Memory B cell (primary cell): Measurements from ENCODE around the gene DBN1.

Experiments
- ATAC-seq: fragments of 150-1000 bp; cut with Tn5 transposase; 2 replicates; pipeline ENCODE4 v1.10.0; 2021; ENCODE audit warnings: low read depth, mild to moderate bottlenecking, moderate library complexity
- DNase-seq, 2 donors: peaks; one replicate each; pipeline ENCODE4 v3.0.0; 2022; ENCODE audit warnings: low spot score in 2 of 2
- H3K27ac Mint-ChIP-seq: one replicate; pipeline ENCODE4 v1.8.0; 2022; ENCODE audit warnings: mild to moderate bottlenecking, moderate library complexity, mixed read lengths
- H3K27me3 Mint-ChIP-seq: one replicate; pipeline ENCODE4 v1.8.0; 2022; ENCODE audit warnings: mixed read lengths
- H3K36me3 Mint-ChIP-seq: one replicate; pipeline ENCODE4 v1.8.0; 2022; ENCODE audit warnings: mild to moderate bottlenecking, mixed read lengths
- H3K4me1 Mint-ChIP-seq: one replicate; pipeline ENCODE4 v1.8.0; 2022; ENCODE audit warnings: mixed read lengths
- H3K4me3 Mint-ChIP-seq: one replicate; pipeline ENCODE4 v1.8.0; 2022; ENCODE audit warnings: mild to moderate bottlenecking, moderate library complexity, mixed read lengths
- H3K9me3 Mint-ChIP-seq: one replicate; pipeline ENCODE4 v1.8.0; 2022; ENCODE audit warnings: mixed read lengths

The DBN1 gene

GRCh38 chr5:177468329-177468684 lies 5.1 kb downstream of the DBN1 start:
- DNase-seq: no peak
- no peak overlapping the region for H3K27ac Mint-ChIP-seq
- H3K9me3 Mint-ChIP-seq: no peaks in the 10 kb centered on the region
- H3K36me3 Mint-ChIP-seq: no peaks in the 10 kb centered on the region
- H3K27me3 Mint-ChIP-seq: peaks cover 3% of the 10 kb centered on the region
- H3K4me3 Mint-ChIP-seq: no peak overlapping the region
- no peaks in the 10 kb centered on the region for H3K4me1 Mint-ChIP-seq
- no peak for ATAC-seq

GRCh38 chr5:177467436-177467835 lies 6.0 kb downstream of the DBN1 start:
- DNase-seq (no peak), ATAC-seq (no peak)
- Mint-ChIP-seq H3K27ac (no peak overlapping the region), H3K36me3 (no peaks in the 10 kb centered on the region), H3K9me3 (no peaks in the 10 kb centered on the region), H3K4me1 (no peaks in the 10 kb centered on the region), H3K4me3 (no peak overlapping the region), H3K27me3 (peaks cover 3% of the 10 kb centered on the region)

- Mint-ChIP-seq H3K36me3 (no peaks in the 10 kb centered on the region), H3K27me3 (peaks cover 3% of the 10 kb centered on the region), H3K9me3 (no peaks in the 10 kb centered on the region), H3K4me1 (no peaks in the 10 kb centered on the region), H3K4me3 (no peak overlapping the region), H3K27ac (no peak overlapping the region)
- no peak for DNase-seq
- no peak for ATAC-seq
These were observed 6.6 kb downstream of the DBN1 start for GRCh38 chr5:177466861-177467260.

GRCh38 chr5:177465044-177465443 lies 8.4 kb downstream of the DBN1 start:
- H3K36me3 Mint-ChIP-seq: no peaks in the 10 kb centered on the region
- DNase-seq: no peak
- H3K27me3 Mint-ChIP-seq: no peaks in the 10 kb centered on the region
- H3K4me1 Mint-ChIP-seq: no peaks in the 10 kb centered on the region
- no peak overlapping the region for H3K4me3 Mint-ChIP-seq
- ATAC-seq: no peak
- H3K9me3 Mint-ChIP-seq: no peaks in the 10 kb centered on the region
- H3K27ac Mint-ChIP-seq: no peak overlapping the region

GRCh38 chr5:177462021-177462670 lies 11.3 kb downstream of the DBN1 start:
- Mint-ChIP-seq H3K4me3 (no peak overlapping the region), H3K4me1 (no peaks in the 10 kb centered on the region), H3K27ac (no peak overlapping the region), H3K36me3 (no peaks in the 10 kb centered on the region), H3K9me3 (no peaks in the 10 kb centered on the region), H3K27me3 (no peaks in the 10 kb centered on the region)
- no peak for DNase-seq
- ATAC-seq: no peak

- peaks cover 4% of the 10 kb centered on the region for H3K4me1 Mint-ChIP-seq
- no peak for DNase-seq
- no peaks in the 10 kb centered on the region for H3K27me3 Mint-ChIP-seq
- H3K36me3 Mint-ChIP-seq: no peaks in the 10 kb centered on the region
- ATAC-seq: no peak
- no peaks in the 10 kb centered on the region for H3K9me3 Mint-ChIP-seq
- no peak overlapping the region for H3K27ac Mint-ChIP-seq
- H3K4me3 Mint-ChIP-seq: no peak overlapping the region
These were observed 13.4 kb downstream of the DBN1 start for GRCh38 chr5:177459819-177460628.

GRCh38 chr5:177459357-177459756 lies 14.1 kb downstream of the DBN1 start:
- DNase-seq (no peak), ATAC-seq (no peak)
- Mint-ChIP-seq H3K27me3 (no peaks in the 10 kb centered on the region), H3K4me1 (peaks cover 4% of the 10 kb centered on the region), H3K36me3 (no peaks in the 10 kb centered on the region), H3K4me3 (no peak overlapping the region), H3K27ac (no peak overlapping the region), H3K9me3 (no peaks in the 10 kb centered on the region)

- no peaks in the 10 kb centered on the region for H3K9me3 Mint-ChIP-seq
- ATAC-seq: no peak
- peaks cover 6% of the 10 kb centered on the region for H3K4me1 Mint-ChIP-seq
- no peak overlapping the region for H3K27ac Mint-ChIP-seq
- no peak for DNase-seq
- no peaks in the 10 kb centered on the region for H3K27me3 Mint-ChIP-seq
- H3K36me3 Mint-ChIP-seq: no peaks in the 10 kb centered on the region
- H3K4me3 Mint-ChIP-seq: no peak overlapping the region
These were observed 14.5 kb downstream of the DBN1 start for GRCh38 chr5:177458912-177459350.

- Mint-ChIP-seq H3K27ac (peak overlapping the region; percentile 45), H3K27me3 (no peaks in the 10 kb centered on the region), H3K4me3 (no peak overlapping the region), H3K9me3 (no peaks in the 10 kb centered on the region), H3K36me3 (no peaks in the 10 kb centered on the region), H3K4me1 (peaks cover 9% of the 10 kb centered on the region)
- no peak for DNase-seq
- ATAC-seq: no peak
These were observed 15.4 kb downstream of the DBN1 start for GRCh38 chr5:177457852-177458681.

- no peaks in the 10 kb centered on the region for H3K36me3 Mint-ChIP-seq
- no peaks in the 10 kb centered on the region for H3K9me3 Mint-ChIP-seq
- peaks cover 9% of the 10 kb centered on the region for H3K4me1 Mint-ChIP-seq
- peak overlapping the region; percentile 45 for H3K27ac Mint-ChIP-seq
- ATAC-seq (peak; percentile 16), DNase-seq (peak in 1 of 2 donors; percentile 68)
- no peak overlapping the region for H3K4me3 Mint-ChIP-seq
- no peaks in the 10 kb centered on the region for H3K27me3 Mint-ChIP-seq
These were observed 16.2 kb downstream of the DBN1 start for GRCh38 chr5:177456976-177457851.

GRCh38 chr5:177456591-177456964 lies 16.9 kb downstream of the DBN1 start:
- H3K36me3 Mint-ChIP-seq: no peaks in the 10 kb centered on the region
- DNase-seq: no peak
- peak overlapping the region; percentile 98 for H3K27ac Mint-ChIP-seq
- no peaks in the 10 kb centered on the region for H3K27me3 Mint-ChIP-seq
- ATAC-seq: no peak
- peak overlapping the region; percentile 93 for H3K4me3 Mint-ChIP-seq
- H3K9me3 Mint-ChIP-seq: no peaks in the 10 kb centered on the region
- peaks cover 14% of the 10 kb centered on the region for H3K4me1 Mint-ChIP-seq

- H3K4me3 Mint-ChIP-seq: peak overlapping the region; percentile 93
- H3K9me3 Mint-ChIP-seq: no peaks in the 10 kb centered on the region
- H3K27ac Mint-ChIP-seq: peak overlapping the region; percentile 98
- H3K27me3 Mint-ChIP-seq: no peaks in the 10 kb centered on the region
- no peaks in the 10 kb centered on the region for H3K36me3 Mint-ChIP-seq
- H3K4me1 Mint-ChIP-seq: peaks cover 15% of the 10 kb centered on the region
- DNase-seq (peak; percentile 93 to 94), ATAC-seq (peak; percentile 28)
These were observed 17.5 kb downstream of the DBN1 start for GRCh38 chr5:177455661-177456590.
